GM10266 (cell line): ENCODE results near the gene PRLHR.
"Not testable (repeated sequence)": the region's sequence is repeated elsewhere in the genome, so short reads cannot be mapped to it uniquely, and the experiment has no call there.

Source experiments
- DNase-seq: peaks from one replicate; pipeline ENCODE4 v3.0.0; 2012; ENCODE audit errors: extremely low spot score
- CTCF ChIP-seq: IDR thresholded peaks from 2 replicates; pipeline ENCODE4 v1.5.1; 2012; ENCODE audit warnings: mild to moderate bottlenecking, low read depth; ENCODE audit not compliant: control insufficient read depth, insufficient read depth; ENCODE audit errors: missing control alignments

PRLHR gene

GRCh38 chr10:118626953-118627352 lies 31.5 kb upstream of the PRLHR start:
- peak; percentile 43 for TF ChIP-seq CTCF
- DNase-seq = no peak

GRCh38 chr10:118625504-118625903 lies 30.1 kb upstream of the PRLHR start:
- no peak for DNase-seq
- TF ChIP-seq CTCF = no peak

DNA sequence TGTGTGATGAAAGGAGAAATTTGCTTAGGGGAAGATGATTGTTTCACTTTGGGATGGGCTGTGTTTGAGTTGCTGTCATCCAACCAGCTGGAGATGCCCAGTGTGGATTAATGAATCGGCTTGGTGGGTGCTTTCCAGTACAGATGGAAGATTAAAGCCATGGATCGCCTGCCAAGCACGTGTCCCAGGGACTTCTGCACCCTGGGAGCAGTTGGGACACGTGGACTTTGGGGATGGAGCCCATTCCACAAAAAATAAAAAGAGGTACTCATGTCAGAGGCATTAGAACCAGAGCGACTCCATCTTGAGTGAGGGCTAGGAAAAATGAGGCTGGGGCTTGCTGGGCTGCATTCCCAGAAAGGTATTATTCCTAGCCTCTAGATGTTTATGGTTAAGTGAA lies 29.3 kb upstream of the PRLHR start:
- no peak for DNase-seq
- TF ChIP-seq CTCF = no peak

- DNase-seq = no peak
- no peak for TF ChIP-seq CTCF
Observed at GRCh38 chr10:118621304-118621942, 26.0 kb upstream of the PRLHR start.

GRCh38 chr10:118613863-118614262 lies 18.4 kb upstream of the PRLHR start:
- not testable (repeated sequence) for DNase-seq

GRCh38 chr10:118610577-118610976 lies 15.1 kb upstream of the PRLHR start:
- no peak for DNase-seq
- TF ChIP-seq CTCF = no peak

GRCh38 chr10:118607768-118608354 lies 12.4 kb upstream of the PRLHR start:
- no peak for DNase-seq
- TF ChIP-seq CTCF = no peak
